HG03060 (cell line): ENCODE measurements around the gene MYO16.

Experiments used
- ATAC-seq: cut with Tn5 transposase; IDR thresholded peaks from one replicate; pipeline ENCODE4 v1.9.1; 2021; ENCODE audit warnings: low read depth, moderate number of reproducible peaks; ENCODE audit not compliant: unreplicated experiment

MYO16 gene

DNA sequence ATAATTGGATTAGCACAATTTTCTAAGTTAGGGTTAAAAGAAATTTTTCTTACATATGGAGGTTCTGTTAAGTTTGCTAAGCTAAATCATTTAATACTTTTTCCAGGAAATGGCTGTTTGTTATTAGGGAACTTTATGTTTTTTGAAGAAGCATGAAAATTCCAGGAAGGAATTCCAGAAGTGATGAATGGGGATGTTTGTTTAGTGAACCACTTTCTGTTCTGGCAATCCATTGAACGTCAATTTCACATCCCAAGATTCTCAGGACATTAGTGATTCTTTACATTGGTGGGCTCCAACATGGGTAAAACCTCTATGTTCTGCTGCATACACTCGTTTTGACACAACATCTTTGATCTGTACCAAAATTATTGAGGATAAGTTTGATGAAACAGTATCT, 622.5 kb downstream of the MYO16 start:
- ATAC-seq = no peak

DNA sequence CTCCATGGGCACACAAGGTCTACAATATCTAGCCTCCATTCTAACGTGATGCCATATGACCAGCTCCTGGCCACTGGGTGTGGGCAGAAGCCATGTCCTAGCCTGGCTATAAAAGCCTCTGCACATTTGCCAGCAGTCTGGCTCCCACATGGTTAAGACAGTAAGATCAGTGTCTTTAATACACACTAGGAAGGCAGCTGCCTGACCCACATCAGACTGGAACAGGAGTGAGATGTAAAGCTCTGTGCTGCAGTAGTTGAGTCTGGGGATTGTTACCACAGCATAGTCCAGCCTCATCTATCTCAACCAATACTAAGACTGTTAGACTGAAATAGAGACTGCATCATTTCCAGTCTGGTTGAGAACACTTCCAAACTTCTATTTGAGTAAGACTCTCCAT, 623.9 kb downstream of the MYO16 start:
- ATAC-seq = no peak

DNA sequence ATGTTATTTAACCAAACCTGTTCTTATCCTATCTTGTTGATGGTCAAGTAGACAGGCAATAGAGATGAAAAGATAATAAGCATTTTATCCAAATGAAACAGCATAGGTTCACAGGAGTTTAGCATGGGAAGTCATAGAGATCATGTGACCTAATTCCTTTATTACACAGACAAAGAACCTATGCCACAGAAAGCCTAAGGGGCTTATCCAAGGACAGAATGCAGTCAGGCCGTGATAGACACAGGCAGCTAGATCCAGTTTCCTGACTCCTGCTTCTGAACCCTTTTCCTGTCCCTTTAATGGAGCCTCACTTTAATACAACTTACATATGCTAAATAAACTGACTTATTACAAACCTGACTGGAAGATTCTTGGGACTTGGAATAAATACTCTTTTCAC, 624.9 kb downstream of the MYO16 start:
- no peak for ATAC-seq

DNA sequence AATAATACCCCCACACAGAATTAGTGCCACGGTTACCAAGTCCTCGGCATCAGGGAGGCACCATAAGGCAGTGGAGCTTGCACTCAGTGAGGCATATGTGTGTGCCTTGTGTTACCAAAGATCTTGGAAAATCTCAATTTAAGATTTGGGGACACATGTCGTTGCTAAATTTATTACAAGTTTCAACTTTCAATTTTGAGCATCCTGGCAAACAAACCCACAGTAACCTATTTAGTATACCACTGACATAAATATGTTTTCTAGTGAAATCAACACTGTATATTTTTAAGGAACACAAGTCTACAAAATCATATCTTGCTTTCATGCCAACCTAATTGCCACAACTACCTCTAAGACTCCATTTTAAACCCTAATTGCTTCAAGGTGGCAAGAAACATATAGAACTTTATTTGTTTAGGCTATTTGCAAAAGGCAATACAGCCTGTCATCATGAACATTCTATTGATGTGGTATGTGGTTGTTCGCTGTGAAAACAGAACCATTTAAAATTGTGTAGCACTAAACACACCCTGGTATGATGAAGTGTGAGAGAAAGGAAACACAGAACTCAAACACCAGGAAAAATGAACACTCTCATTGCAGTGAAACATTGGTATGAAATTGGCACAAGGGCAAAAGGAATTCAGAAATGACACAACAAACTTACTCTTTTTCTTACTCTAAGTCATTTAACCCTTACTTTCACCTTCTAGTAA, 625.9 kb downstream of the MYO16 start:
- ATAC-seq = no peak

DNA sequence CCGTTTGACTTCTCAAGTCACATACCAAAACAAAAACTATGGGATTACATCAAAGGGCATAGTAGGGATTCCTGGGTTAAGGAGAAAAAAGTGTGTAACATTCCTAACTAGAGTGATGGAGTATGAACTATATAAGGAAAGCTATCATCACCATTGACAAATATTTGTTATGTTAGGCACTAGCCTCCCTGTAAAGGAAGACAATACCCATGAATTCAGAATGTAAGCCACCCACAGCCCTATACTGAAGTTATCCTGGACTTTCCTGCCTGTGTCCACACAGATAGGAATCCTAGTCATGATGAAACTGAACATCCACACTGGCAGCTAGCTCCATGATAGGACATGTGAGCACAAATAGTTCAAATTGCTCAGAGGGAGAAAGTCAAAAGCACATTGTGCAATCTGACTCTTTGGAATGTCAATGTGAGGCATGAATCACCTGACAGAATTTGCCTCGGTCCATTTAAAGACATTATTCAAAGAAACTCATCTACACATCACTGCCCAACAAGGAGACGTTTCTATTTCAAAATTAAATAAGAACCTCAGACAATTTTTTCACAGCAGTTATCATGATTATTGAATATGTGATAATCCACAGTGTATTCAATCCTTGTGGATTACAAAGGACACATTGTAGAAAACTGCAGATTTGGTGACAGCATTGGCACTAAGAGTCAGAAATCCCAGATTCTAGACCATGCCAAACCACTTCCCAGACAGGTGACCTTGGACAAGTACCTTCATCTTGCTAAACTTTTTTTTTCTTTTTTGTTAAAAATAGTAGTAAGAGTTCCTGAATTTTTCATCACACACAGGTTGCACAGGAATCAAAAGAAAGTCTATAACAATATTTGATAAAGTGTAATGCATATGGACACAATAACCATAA, 627.7 kb downstream of the MYO16 start:
- no peak for ATAC-seq
